H1 (cell line): ENCODE data around the gene NELL2. TPM values are rescaled to one million over a fixed set of nuclear protein-coding genes. Genes with fewer than 3 reads are reported as not detected.

Experiments
- CTCF ChIA-PET: fragments of 300-600 bp; sonication (Branson Sonifier 250); formaldehyde crosslinking; loops from one replicate; lab custom pipeline; 2021; ENCODE audit not compliant: partially characterized antibody; lab: Charles Lee
- POLR2A ChIA-PET: fragments of 300-600 bp; sonication (Branson Sonifier 250); formaldehyde crosslinking; loops from one replicate; lab custom pipeline; 2021; ENCODE audit warnings: inconsistent platforms; ENCODE audit not compliant: partially characterized antibody; lab: Charles Lee
- DNase-seq, 2 experiments: peaks; one replicate each; pipeline versions ENCODE4 v3.0.0 to v3.0.0-alpha.2; 2010 to 2022; ENCODE audit warnings: low spot score in 2 of 2, low read depth in 1 of 2, mixed read lengths in 1 of 2
- FAIRE-seq: peaks from 2 replicates; lab custom pipeline; 2011; peaks lifted over from hg19 to GRCh38; lab: Jason Lieb, UNC
- H2AFZ ChIP-seq: 2 replicates; pipeline ENCODE4 v1.8.1; 2012; ENCODE audit warnings: low read length, inconsistent platforms
- H2AK5ac ChIP-seq: 2 replicates; pipeline ENCODE4 v1.6.1; 2013; ENCODE audit warnings: low read depth, low read length
- H2BK120ac ChIP-seq: replicated peaks from 2 replicates; pipeline ENCODE3; 2013; ENCODE audit warnings: low read depth, low read length, inconsistent platforms
- H2BK12ac ChIP-seq: 2 replicates; pipeline ENCODE4 v1.6.1; 2013; ENCODE audit warnings: low read depth, low read length
- H2BK15ac ChIP-seq: 2 replicates; pipeline ENCODE4 v1.6.1; 2013; ENCODE audit warnings: low read length
- H2BK20ac ChIP-seq: 2 replicates; pipeline ENCODE4 v1.6.1; 2013; ENCODE audit warnings: low read length
- H2BK5ac ChIP-seq: 2 replicates; pipeline ENCODE4 v1.6.1; 2013; ENCODE audit warnings: low read depth, low read length
- H3K14ac ChIP-seq: 2 replicates; pipeline ENCODE4 v1.6.1; 2013; ENCODE audit warnings: inconsistent platforms; ENCODE audit not compliant: insufficient read length
- H3K18ac ChIP-seq: 2 replicates; pipeline ENCODE4 v1.6.1; 2013; ENCODE audit warnings: low read length; ENCODE audit errors: extremely low read depth
- H3K23ac ChIP-seq: 2 replicates; pipeline ENCODE4 v1.6.1; 2013; ENCODE audit warnings: inconsistent platforms; ENCODE audit not compliant: insufficient read length
- H3K23me2 ChIP-seq: 2 replicates; pipeline ENCODE4 v1.6.1; 2013; ENCODE audit warnings: low read depth, low read length
- H3K27ac ChIP-seq: 2 replicates; pipeline ENCODE4 v1.6.1; 2011; ENCODE audit warnings: low read depth, low read length, inconsistent platforms
- H3K27me3 ChIP-seq, 4 experiments: replicated peaks in 1 of 4; 1 replicate in 1 of 4; 2 replicates in 3 of 4; pipeline versions ENCODE4 v1.6.1 to v1.8.1; 2011 to 2013; ENCODE audit warnings: low read length in 3 of 4, mild to moderate bottlenecking in 3 of 4, inconsistent platforms in 2 of 4, mixed read lengths in 2 of 4, moderate library complexity in 1 of 4; ENCODE audit not compliant: control insufficient read depth in 3 of 4, insufficient read depth in 3 of 4; ENCODE audit errors: extremely low read depth in 1 of 4
- H3K36me3 ChIP-seq, 4 experiments: 2 replicates each; pipeline versions ENCODE4 v1.6.1 to v1.8.1; 2011 to 2013; ENCODE audit warnings: mild to moderate bottlenecking in 4 of 4, low read length in 3 of 4, moderate library complexity in 2 of 4, control low read depth in 1 of 4, inconsistent platforms in 1 of 4; ENCODE audit not compliant: insufficient read depth in 4 of 4, control insufficient read depth in 2 of 4
- H3K4ac ChIP-seq: replicated peaks from 2 replicates; pipeline ENCODE3; 2013; ENCODE audit warnings: low read length, low read depth, mixed read lengths, inconsistent platforms; ENCODE audit not compliant: insufficient read length
- H3K4me1 ChIP-seq, 4 experiments: replicated peaks in 1 of 4; 1 replicate in 1 of 4; 2 replicates in 3 of 4; pipeline versions ENCODE4 v1.6.1 to v1.8.1; 2011 to 2013; ENCODE audit warnings: low read length in 3 of 4, inconsistent platforms in 2 of 4, mixed read lengths in 1 of 4; ENCODE audit not compliant: insufficient read depth in 4 of 4, control insufficient read depth in 3 of 4
- H3K4me2 ChIP-seq, 2 experiments: 2 replicates each; pipeline versions ENCODE4 v1.6.1 to v1.8.1; 2011 to 2013; ENCODE audit warnings: low read depth in 2 of 2, low read length in 2 of 2, control low read depth in 1 of 2, inconsistent platforms in 1 of 2, mild to moderate bottlenecking in 1 of 2; ENCODE audit not compliant: insufficient read depth in 1 of 2
- H3K4me3 ChIP-seq, 4 experiments: fragments of 200-600, 300-600 bp in 1 of 4; sonication (generic), shearing (Covaris generic), sonication (Bioruptor Twin) in 1 of 4; 2 replicates each; pipeline versions ENCODE4 v1.5.1 to v1.8.1; 2011 to 2016; ENCODE audit warnings: low read length in 4 of 4, low read depth in 3 of 4, control low read depth in 2 of 4, inconsistent platforms in 2 of 4, mild to moderate bottlenecking in 2 of 4, mixed read lengths in 1 of 4, moderate library complexity in 1 of 4; ENCODE audit not compliant: insufficient read depth in 2 of 4; ENCODE audit errors: extremely low read depth in 1 of 4
- H3K56ac ChIP-seq: replicated peaks from 2 replicates; pipeline ENCODE3; 2013; ENCODE audit warnings: low read depth, mild to moderate bottlenecking, mixed read lengths, low read length, inconsistent platforms; ENCODE audit not compliant: insufficient read length
- H3K79me1 ChIP-seq: 2 replicates; pipeline ENCODE4 v1.6.1; 2013; ENCODE audit warnings: low read depth, low read length, control low read depth
- H3K79me2 ChIP-seq, 2 experiments: 2 replicates each; pipeline versions ENCODE4 v1.6.1 to v1.8.1; 2012 to 2013; ENCODE audit warnings: low read length in 2 of 2, mild to moderate bottlenecking in 2 of 2, inconsistent platforms in 1 of 2; ENCODE audit not compliant: insufficient read depth in 2 of 2, control insufficient read depth in 1 of 2
- H3K9ac ChIP-seq, 4 experiments: replicated peaks in 1 of 4; 1 replicate in 1 of 4; 2 replicates in 3 of 4; pipeline versions ENCODE4 v1.6.1 to v1.8.1; 2011 to 2013; ENCODE audit warnings: low read depth in 3 of 4, low read length in 3 of 4, control low read depth in 2 of 4, mild to moderate bottlenecking in 2 of 4, moderate library complexity in 2 of 4, inconsistent platforms in 1 of 4; ENCODE audit errors: extremely low read depth in 1 of 4
- H3K9me3 ChIP-seq, 2 experiments: 2 replicates each; pipeline versions ENCODE4 v1.6.1 to v1.8.1; 2012 to 2013; ENCODE audit warnings: mild to moderate bottlenecking in 2 of 2, moderate library complexity in 2 of 2, control low read depth in 1 of 2, inconsistent platforms in 1 of 2, low read depth in 1 of 2, low read length in 1 of 2, mixed read lengths in 1 of 2; ENCODE audit not compliant: insufficient read depth in 2 of 2
- H4K20me1 ChIP-seq, 2 experiments: replicated peaks in 1 of 2; 2 replicates each; pipeline versions ENCODE3 to v1.8.1; 2011 to 2013; ENCODE audit warnings: inconsistent platforms in 2 of 2, low read length in 2 of 2, mild to moderate bottlenecking in 1 of 2; ENCODE audit not compliant: insufficient read depth in 2 of 2, control insufficient read depth in 1 of 2
- H4K5ac ChIP-seq: 2 replicates; pipeline ENCODE4 v1.6.1; 2013; ENCODE audit warnings: low read length, low read depth, mixed read lengths, inconsistent platforms; ENCODE audit not compliant: insufficient read length
- H4K8ac ChIP-seq: 2 replicates; pipeline ENCODE4 v1.8.0; 2013; ENCODE audit warnings: mild to moderate bottlenecking, moderate library complexity, low read length, inconsistent platforms; ENCODE audit not compliant: insufficient read depth; ENCODE audit errors: extremely low read depth
- H4K91ac ChIP-seq: replicated peaks from 2 replicates; pipeline ENCODE3; 2013; ENCODE audit warnings: low read length, mixed read lengths, inconsistent platforms; ENCODE audit not compliant: insufficient read length
- CREB1 ChIP-seq: IDR thresholded peaks from 2 replicates; pipeline ENCODE4 v1.6.1; 2012; ENCODE audit warnings: inconsistent platforms
- SRF ChIP-seq: IDR thresholded peaks from 2 replicates; pipeline ENCODE4 v1.6.1; 2011; ENCODE audit warnings: mild to moderate bottlenecking, low read depth, low read length, moderate library complexity
- WGBS, 2 experiments: shearing (Covaris generic) in 1 of 2; methylation state at CpG; one replicate each; pipeline versions ENCODE4 v1.1.6 to v1.1.7; 2013 to 2015; ENCODE audit warnings: low lambda C conversion rate in 2 of 2, mixed read lengths in 2 of 2, inconsistent platforms in 1 of 2, low coverage in 1 of 2, missing lambda C conversion rate in 1 of 2; ENCODE audit not compliant: insufficient replicate concordance in 2 of 2, insufficient coverage in 1 of 2, insufficient read length in 1 of 2; ENCODE audit errors: extremely low coverage in 1 of 2, missing lambda C conversion rate in 1 of 2; 5-methylcytosine and 5-hydroxymethylcytosine counted together
- polyA plus RNA-seq, 7 experiments: library from polyadenylated mRNA; depleted of rRNA in 3 of 7; stranded (reverse) in 5 of 7; unstranded in 2 of 7; fragments of >200 nt in 5 of 7; fragments of 200-250 nt in 2 of 7; gene quantifications; 1 replicate in 5 of 7; 2 replicates in 1 of 7; 4 replicates in 1 of 7; pipeline versions ENCODE4 v1.2.1 to v1.2.3, GENCODE V29; 2011 to 2013; ENCODE audit warnings: missing spikeins in 2 of 7, mixed read lengths in 2 of 7
- total RNA-seq: library from RNA; stranded (reverse); fragmentation: NEBNext Ultra II Directional; extraction: Animal tissue kit (Norgen Biotek cat#: 25700); gene quantifications from 2 replicates; pipeline ENCODE4 v1.2.1, GENCODE V29; 2021
- TF ChIP-seq, protein P1 (sequence below), 3 experiments: IDR thresholded peaks; 1 replicate in 2 of 3; 2 replicates in 1 of 3; pipeline versions ENCODE4 v1.5.1 to v1.6.1; 2011; ENCODE audit warnings: low read length in 3 of 3, mild to moderate bottlenecking in 3 of 3, inconsistent platforms in 2 of 3, low read depth in 1 of 3, moderate library complexity in 1 of 3; ENCODE audit not compliant: insufficient read depth in 1 of 3; ENCODE audit errors: control extremely low read depth in 1 of 3

NELL2 gene
- total and polyA plus RNA-seq, 2 of the 8 experiments (the other 6 are each of a cell fraction or from before 2014, with no cell fraction given) = 54.2 to 56.8 TPM

- Histone ChIP-seq H3K36me3 (no peaks in the 10 kb centered on the region; a peak in 1 of 8 replicates), H3K9ac (no peak overlapping the region), H3K14ac (no peak overlapping the region), H2BK20ac (no peak overlapping the region), H3K4ac (no peak overlapping the region), H2AFZ (no peak overlapping the region), H2BK12ac (no peak overlapping the region), H3K23me2 (no peaks in the 10 kb centered on the region), H4K91ac (no peak overlapping the region), H3K4me3 (no peak overlapping the region), H4K8ac (no peak overlapping the region), H4K5ac (no peak overlapping the region), H3K9me3 (peaks cover 16% of the 10 kb centered on the region in 2 experiments), H2BK5ac (no peak overlapping the region), H3K27me3 (no peaks in the 10 kb centered on the region), H3K56ac (no peak overlapping the region), H2BK15ac (no peak overlapping the region), H4K20me1 (no peaks in the 10 kb centered on the region), H3K4me1 (no peaks in the 10 kb centered on the region), H3K27ac (no peak overlapping the region), H2AK5ac (no peak overlapping the region), H3K79me1 (no peaks in the 10 kb centered on the region), H2BK120ac (no peak overlapping the region), H3K18ac (no peak overlapping the region), H3K23ac (no peak overlapping the region), H3K79me2 (no peaks in the 10 kb centered on the region), H3K4me2 (no peak overlapping the region)
- WGBS, 2 experiments = 89% methylated on average over 1 of the region's 1 CpG; no CpG with 5 or more reads in 1 of the 2 experiments
- ChIA-PET POLR2A (no interaction called here), CTCF (interaction anchor here (0.8 to 1.2 kb wide), 3 partner anchors 12 to 25 kb away, joined by 4 to 6 read pairs (median 4); no protein-coding TSS in a partner anchor)
- TF ChIP-seq, protein P1, sequence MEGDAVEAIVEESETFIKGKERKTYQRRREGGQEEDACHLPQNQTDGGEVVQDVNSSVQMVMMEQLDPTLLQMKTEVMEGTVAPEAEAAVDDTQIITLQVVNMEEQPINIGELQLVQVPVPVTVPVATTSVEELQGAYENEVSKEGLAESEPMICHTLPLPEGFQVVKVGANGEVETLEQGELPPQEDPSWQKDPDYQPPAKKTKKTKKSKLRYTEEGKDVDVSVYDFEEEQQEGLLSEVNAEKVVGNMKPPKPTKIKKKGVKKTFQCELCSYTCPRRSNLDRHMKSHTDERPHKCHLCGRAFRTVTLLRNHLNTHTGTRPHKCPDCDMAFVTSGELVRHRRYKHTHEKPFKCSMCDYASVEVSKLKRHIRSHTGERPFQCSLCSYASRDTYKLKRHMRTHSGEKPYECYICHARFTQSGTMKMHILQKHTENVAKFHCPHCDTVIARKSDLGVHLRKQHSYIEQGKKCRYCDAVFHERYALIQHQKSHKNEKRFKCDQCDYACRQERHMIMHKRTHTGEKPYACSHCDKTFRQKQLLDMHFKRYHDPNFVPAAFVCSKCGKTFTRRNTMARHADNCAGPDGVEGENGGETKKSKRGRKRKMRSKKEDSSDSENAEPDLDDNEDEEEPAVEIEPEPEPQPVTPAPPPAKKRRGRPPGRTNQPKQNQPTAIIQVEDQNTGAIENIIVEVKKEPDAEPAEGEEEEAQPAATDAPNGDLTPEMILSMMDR (IDR thresholded peaks at IDR 0.05; ENCODE audit: control extremely low read depth in 1 of 3, insufficient read depth in 1 of 3, low read depth in 1 of 3, low read length in 3 of 3) = no peak
- TF ChIP-seq SRF = no peak
- TF ChIP-seq CREB1 = no peak
- DNase-seq (no peak), FAIRE-seq (no peak)
Measured at GRCh38 chr12:44484862-44485261, 391.3 kb downstream of the NELL2 start.
